HCT116 (cell line): ENCODE measurements around the gene MAST4. TPM values are rescaled to one million over a fixed set of nuclear protein-coding genes. Genes with fewer than 3 reads are reported as not detected.

Experiments
- ATAC-seq: fragments of 200-7000 bp; cut with Tn5 transposase; 2 replicates; pipeline ENCODE4 v1.9.1; 2020; ENCODE audit warnings: mild to moderate bottlenecking, moderate library complexity
- BruUV-seq: library from RNA; stranded (reverse); fragments of 400-500 nt; replicated peaks from 2 replicates; lab custom pipeline; 2021; lab: Mats Ljungman, UMichigan
- CTCF ChIA-PET: fragments of 300-600 bp; sonication (Branson Sonifier 250); formaldehyde crosslinking; loops from one replicate; lab custom pipeline; 2021; ENCODE audit warnings: antibody characterized with exemption; lab: Charles Lee
- POLR2A ChIA-PET: fragments of 300-600, 350-600 bp; sonication (Branson Sonifier 250); formaldehyde crosslinking; loops from one replicate; lab custom pipeline; 2021; ENCODE audit warnings: antibody characterized with exemption; lab: Charles Lee
- RAD21 ChIA-PET, 2 experiments: fragments of 300-600 bp; sonication (Branson Sonifier 250); formaldehyde crosslinking; loops; one replicate each; lab custom pipeline; 2023; ENCODE audit warnings: low total read pairs in 2 of 2; ENCODE audit not compliant: uncharacterized antibody in 2 of 2, unreplicated experiment in 2 of 2, low non-redundant PET in 1 of 2; lab: Charles Lee
- DNase-seq: peaks from one replicate; pipeline ENCODE4 v3.0.0-alpha.2; 2010; ENCODE audit warnings: low read depth, low spot score
- H2AFZ ChIP-seq: fragments of 200-600 bp; shearing (Covaris generic), sonication (generic); 2 replicates; pipeline ENCODE4 v1.6.1; 2017; ENCODE audit warnings: low read depth, mixed run types, mixed read lengths, antibody characterized with exemption, low read length; ENCODE audit not compliant: poor library complexity, severe bottlenecking
- H3K27ac ChIP-seq: 2 replicates; pipeline ENCODE4 v1.5.1; 2012; ENCODE audit warnings: low read depth, low read length
- H3K27me3 ChIP-seq: fragments of 200-600 bp; sonication (generic); 2 replicates; pipeline ENCODE4 v1.6.1; 2016; ENCODE audit warnings: mixed run types, low read length, mixed read lengths; ENCODE audit not compliant: insufficient read depth
- H3K36me3 ChIP-seq, 2 experiments: fragments of 200-500 bp in 1 of 2; fragments of 200-600 bp in 1 of 2; sonication (Bioruptor generic) in 1 of 2; sonication (generic) in 1 of 2; 2 replicates each; pipeline versions ENCODE4 v1.5.1 to v1.6.1; 2014 to 2016; ENCODE audit warnings: low read length in 2 of 2, inconsistent platforms in 1 of 2, mixed read lengths in 1 of 2, mixed run types in 1 of 2; ENCODE audit not compliant: insufficient read depth in 2 of 2, control insufficient read depth in 1 of 2
- H3K4me1 ChIP-seq, 2 experiments: fragments of 200-600 bp in 1 of 2; sonication (generic) in 1 of 2; 2 replicates each; pipeline versions ENCODE4 v1.5.1 to v1.6.1; 2012 to 2017; ENCODE audit warnings: low read length in 2 of 2, inconsistent platforms in 1 of 2, mild to moderate bottlenecking in 1 of 2, mixed read lengths in 1 of 2, mixed run types in 1 of 2, moderate library complexity in 1 of 2; ENCODE audit not compliant: insufficient read depth in 2 of 2, control insufficient read depth in 1 of 2
- H3K4me2 ChIP-seq: fragments of 200-600 bp; sonication (generic); 2 replicates; pipeline ENCODE4 v1.6.1; 2017; ENCODE audit warnings: mixed run types, low read length, mixed read lengths
- H3K4me3 ChIP-seq, 2 experiments: fragments of 200-600 bp in 1 of 2; sonication (generic) in 1 of 2; replicated peaks in 1 of 2; 2 replicates each; pipeline ENCODE4 v1.5.1; 2011 to 2016; ENCODE audit warnings: low read length in 2 of 2, control low read depth in 1 of 2, low read depth in 1 of 2, mild to moderate bottlenecking in 1 of 2, mixed read lengths in 1 of 2, mixed run types in 1 of 2
- H3K79me2 ChIP-seq: fragments of 200-600 bp; sonication (generic); 2 replicates; pipeline ENCODE4 v1.6.1; 2017; ENCODE audit warnings: mild to moderate bottlenecking, mixed run types, low read length, moderate library complexity, mixed read lengths; ENCODE audit not compliant: insufficient read depth
- H3K9ac ChIP-seq: fragments of 200-600 bp; sonication (generic); 2 replicates; pipeline ENCODE4 v1.6.1; 2016; ENCODE audit warnings: low read length, mixed read lengths
- H3K9me2 ChIP-seq: fragments of 200-600 bp; sonication (generic), shearing (Covaris generic); 2 replicates; pipeline ENCODE4 v1.6.1; 2017; ENCODE audit warnings: mixed run types, mild to moderate bottlenecking, moderate library complexity; ENCODE audit not compliant: insufficient read depth
- H3K9me3 ChIP-seq, 2 experiments: fragments of 200-500 bp in 1 of 2; fragments of 200-600 bp in 1 of 2; sonication (Bioruptor generic) in 1 of 2; sonication (generic) in 1 of 2; 2 replicates each; pipeline ENCODE4 v1.6.1; 2014 to 2017; ENCODE audit warnings: low read length in 2 of 2, mixed read lengths in 2 of 2, inconsistent platforms in 1 of 2, low read depth in 1 of 2, mild to moderate bottlenecking in 1 of 2, mixed run types in 1 of 2, moderate library complexity in 1 of 2; ENCODE audit not compliant: control insufficient read depth in 1 of 2, insufficient read depth in 1 of 2
- H4K20me1 ChIP-seq: fragments of 200-600 bp; sonication (generic), shearing (Covaris generic); 2 replicates; pipeline ENCODE4 v1.6.1; 2017; ENCODE audit warnings: mixed run types, mild to moderate bottlenecking, moderate library complexity; ENCODE audit not compliant: insufficient read depth
- CBX3 ChIP-seq: IDR thresholded peaks from 2 replicates; pipeline ENCODE4 v1.6.1; 2012; ENCODE audit warnings: low read depth
- CEBPB ChIP-seq: IDR thresholded peaks from 2 replicates; pipeline ENCODE4 v1.6.1; 2012; ENCODE audit warnings: low read depth
- ELF1 ChIP-seq: IDR thresholded peaks from 2 replicates; pipeline ENCODE4 v1.6.1; 2012; ENCODE audit warnings: low read depth, borderline replicate concordance
- EZH2 ChIP-seq: fragments of 200-600 bp; sonication (generic); IDR thresholded peaks from 2 replicates; pipeline ENCODE4 v1.6.1; 2017; ENCODE audit warnings: antibody characterized with exemption, mixed run types
- FOSL1 ChIP-seq: IDR thresholded peaks from 2 replicates; pipeline ENCODE4 v1.6.1; 2012; ENCODE audit warnings: low read depth
- JUND ChIP-seq: IDR thresholded peaks from 2 replicates; pipeline ENCODE4 v1.6.1; 2012
- POLR2AphosphoS5 ChIP-seq: IDR thresholded peaks from 2 replicates; pipeline ENCODE4 v1.6.1; 2011; ENCODE audit warnings: mild to moderate bottlenecking, low read depth, low read length, moderate library complexity
- RAD21 ChIP-seq: IDR thresholded peaks from 2 replicates; pipeline ENCODE4 v1.6.1; 2012; ENCODE audit warnings: low read depth, mild to moderate bottlenecking
- REST ChIP-seq: IDR thresholded peaks from 2 replicates; pipeline ENCODE4 v1.6.1; 2012; ENCODE audit warnings: low read depth
- SIN3A ChIP-seq: IDR thresholded peaks from 2 replicates; pipeline ENCODE4 v1.6.1; 2012; ENCODE audit warnings: low read depth
- SP1 ChIP-seq: IDR thresholded peaks from 2 replicates; pipeline ENCODE4 v1.6.1; 2012; ENCODE audit warnings: low read depth
- YY1 ChIP-seq: IDR thresholded peaks from 2 replicates; pipeline ENCODE4 v1.6.1; 2011; ENCODE audit warnings: low read length, low read depth, moderate library complexity, mild to moderate bottlenecking; ENCODE audit not compliant: insufficient replicate concordance; ENCODE audit errors: extremely low read depth
- ZNF274 ChIP-seq: fragments of 200-500 bp; sonication (Bioruptor generic); IDR thresholded peaks from 2 replicates; pipeline ENCODE4 v1.6.1; 2014; ENCODE audit warnings: mild to moderate bottlenecking, low read depth, low read length, inconsistent platforms
- intact Hi-C: fragments of 100-400 bp; cut with micrococcal nuclease; formaldehyde crosslinking; loops from 2 replicates; pipeline ENCODE4 v1.10.0; 2022
- total RNA-seq: library from RNA; stranded (reverse); gene quantifications from one replicate; pipeline ENCODE4 v1.2.1, GENCODE V29; 2021; ENCODE audit not compliant: unreplicated experiment
- TF ChIP-seq, protein P1 (sequence below): IDR thresholded peaks from 2 replicates; pipeline ENCODE4 v1.6.1; 2012
- TF ChIP-seq, protein P2 (sequence below): IDR thresholded peaks from 2 replicates; pipeline ENCODE4 v1.6.1; 2012

MAST4 gene
- total RNA-seq, 1 experiment from 2014 or later = 1.1 TPM

- POLR2A ChIA-PET = no interaction called here
Measured at GRCh38 chr5:66886941-66887340, 290.7 kb downstream of the MAST4 start.

More at GRCh38 chr5:66886941-66887340, 290.7 kb downstream of the MAST4 start:
- CTCF ChIA-PET = no interaction called here
- BruUV-seq = no TSS peak
- no peak overlapping the region for H3K27ac ChIP-seq
- no peak for DNase-seq
- H3K4me3 ChIP-seq = no peak overlapping the region
- H3K4me2 ChIP-seq = no peak overlapping the region
- RAD21 ChIA-PET = no interaction called here
- intact Hi-C loops = no loop called here
- H3K9ac ChIP-seq = no peak overlapping the region
- H3K4me1 ChIP-seq = no peaks in the 10 kb centered on the region
- H4K20me1 ChIP-seq = no peaks in the 10 kb centered on the region
- H3K27me3 ChIP-seq = peaks cover 44% of the 10 kb centered on the region
- no peaks in the 10 kb centered on the region for H3K9me3 ChIP-seq
- H2AFZ ChIP-seq = no peak overlapping the region
- H3K79me2 ChIP-seq = no peaks in the 10 kb centered on the region
- TF ChIP-seq, protein P1, sequence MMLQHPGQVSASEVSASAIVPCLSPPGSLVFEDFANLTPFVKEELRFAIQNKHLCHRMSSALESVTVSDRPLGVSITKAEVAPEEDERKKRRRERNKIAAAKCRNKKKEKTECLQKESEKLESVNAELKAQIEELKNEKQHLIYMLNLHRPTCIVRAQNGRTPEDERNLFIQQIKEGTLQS = no peak
- TF ChIP-seq ELF1 = no peak
- TF ChIP-seq SIN3A = no peak
- no peak for TF ChIP-seq EZH2
- no peak for TF ChIP-seq REST
- TF ChIP-seq CEBPB = no peak
- TF ChIP-seq JUND = no peak
- no peak for TF ChIP-seq FOSL1
- TF ChIP-seq RAD21 = no peak
- TF ChIP-seq SP1 = no peak
- TF ChIP-seq YY1 = no peak
- TF ChIP-seq, protein P2, sequence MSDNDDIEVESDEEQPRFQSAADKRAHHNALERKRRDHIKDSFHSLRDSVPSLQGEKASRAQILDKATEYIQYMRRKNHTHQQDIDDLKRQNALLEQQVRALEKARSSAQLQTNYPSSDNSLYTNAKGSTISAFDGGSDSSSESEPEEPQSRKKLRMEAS = no peak
- TF ChIP-seq POLR2AphosphoS5 = no peak
- TF ChIP-seq ZNF274 = no peak
- no peak for TF ChIP-seq CBX3
- ATAC-seq = no peak
- no peaks in the 10 kb centered on the region for H3K9me2 ChIP-seq
- H3K36me3 ChIP-seq = no peaks in the 10 kb centered on the region
